ENCODE data around the gene ZBTB17. TPM values are rescaled to one million over a fixed set of nuclear protein-coding genes. Genes with fewer than 3 reads are reported as not detected.

Gene ZBTB17
- total and polyA plus RNA-seq, 9 of the 15 experiments (the other 6 are each of a cell fraction or from before 2014, with no cell fraction given): 1.1 to 53.4 (median 29.6) TPM

DNA sequence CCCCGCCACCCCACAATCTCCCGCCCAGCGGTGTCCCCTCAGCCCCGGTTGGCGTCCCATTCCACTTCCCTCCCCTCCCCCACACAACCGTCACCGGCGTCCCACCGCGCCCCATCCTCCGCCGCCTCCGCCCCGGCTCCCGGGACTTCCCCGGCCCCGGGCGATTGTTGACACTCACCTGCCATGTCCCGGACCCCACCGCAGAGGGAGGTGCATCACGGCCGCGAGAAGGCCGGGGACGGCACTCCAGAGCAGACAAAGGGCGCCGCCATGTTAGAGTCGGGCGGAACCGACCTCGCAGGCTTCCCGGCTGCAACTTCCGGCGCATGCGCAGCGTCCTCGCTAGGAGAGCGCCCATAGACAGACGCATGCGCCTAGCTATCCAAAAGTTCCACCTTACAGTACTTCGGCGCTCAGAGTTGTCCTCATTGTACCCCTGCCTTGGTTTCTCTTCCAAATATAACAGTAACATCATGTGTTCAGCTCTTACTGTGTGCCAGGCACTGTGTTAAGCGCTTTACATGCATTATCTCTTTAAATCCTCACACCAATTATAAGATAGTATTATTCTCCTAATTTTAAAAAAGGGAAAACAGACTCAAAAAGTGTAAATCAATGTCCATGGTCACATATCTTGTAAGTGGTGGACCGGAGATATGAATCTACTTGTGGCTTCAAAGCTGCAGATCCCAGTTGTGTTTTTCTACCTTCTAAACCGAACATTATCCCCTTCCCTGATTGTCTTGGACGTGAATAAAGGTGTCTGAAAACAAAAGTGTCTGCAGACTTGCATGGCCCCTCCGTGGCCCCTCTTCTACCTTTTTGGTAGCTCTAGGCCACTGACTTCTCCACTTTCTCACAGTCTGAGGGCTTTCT lies at the start of gene ZBTB17 (continued):
- TF ChIP-seq, protein P1, sequence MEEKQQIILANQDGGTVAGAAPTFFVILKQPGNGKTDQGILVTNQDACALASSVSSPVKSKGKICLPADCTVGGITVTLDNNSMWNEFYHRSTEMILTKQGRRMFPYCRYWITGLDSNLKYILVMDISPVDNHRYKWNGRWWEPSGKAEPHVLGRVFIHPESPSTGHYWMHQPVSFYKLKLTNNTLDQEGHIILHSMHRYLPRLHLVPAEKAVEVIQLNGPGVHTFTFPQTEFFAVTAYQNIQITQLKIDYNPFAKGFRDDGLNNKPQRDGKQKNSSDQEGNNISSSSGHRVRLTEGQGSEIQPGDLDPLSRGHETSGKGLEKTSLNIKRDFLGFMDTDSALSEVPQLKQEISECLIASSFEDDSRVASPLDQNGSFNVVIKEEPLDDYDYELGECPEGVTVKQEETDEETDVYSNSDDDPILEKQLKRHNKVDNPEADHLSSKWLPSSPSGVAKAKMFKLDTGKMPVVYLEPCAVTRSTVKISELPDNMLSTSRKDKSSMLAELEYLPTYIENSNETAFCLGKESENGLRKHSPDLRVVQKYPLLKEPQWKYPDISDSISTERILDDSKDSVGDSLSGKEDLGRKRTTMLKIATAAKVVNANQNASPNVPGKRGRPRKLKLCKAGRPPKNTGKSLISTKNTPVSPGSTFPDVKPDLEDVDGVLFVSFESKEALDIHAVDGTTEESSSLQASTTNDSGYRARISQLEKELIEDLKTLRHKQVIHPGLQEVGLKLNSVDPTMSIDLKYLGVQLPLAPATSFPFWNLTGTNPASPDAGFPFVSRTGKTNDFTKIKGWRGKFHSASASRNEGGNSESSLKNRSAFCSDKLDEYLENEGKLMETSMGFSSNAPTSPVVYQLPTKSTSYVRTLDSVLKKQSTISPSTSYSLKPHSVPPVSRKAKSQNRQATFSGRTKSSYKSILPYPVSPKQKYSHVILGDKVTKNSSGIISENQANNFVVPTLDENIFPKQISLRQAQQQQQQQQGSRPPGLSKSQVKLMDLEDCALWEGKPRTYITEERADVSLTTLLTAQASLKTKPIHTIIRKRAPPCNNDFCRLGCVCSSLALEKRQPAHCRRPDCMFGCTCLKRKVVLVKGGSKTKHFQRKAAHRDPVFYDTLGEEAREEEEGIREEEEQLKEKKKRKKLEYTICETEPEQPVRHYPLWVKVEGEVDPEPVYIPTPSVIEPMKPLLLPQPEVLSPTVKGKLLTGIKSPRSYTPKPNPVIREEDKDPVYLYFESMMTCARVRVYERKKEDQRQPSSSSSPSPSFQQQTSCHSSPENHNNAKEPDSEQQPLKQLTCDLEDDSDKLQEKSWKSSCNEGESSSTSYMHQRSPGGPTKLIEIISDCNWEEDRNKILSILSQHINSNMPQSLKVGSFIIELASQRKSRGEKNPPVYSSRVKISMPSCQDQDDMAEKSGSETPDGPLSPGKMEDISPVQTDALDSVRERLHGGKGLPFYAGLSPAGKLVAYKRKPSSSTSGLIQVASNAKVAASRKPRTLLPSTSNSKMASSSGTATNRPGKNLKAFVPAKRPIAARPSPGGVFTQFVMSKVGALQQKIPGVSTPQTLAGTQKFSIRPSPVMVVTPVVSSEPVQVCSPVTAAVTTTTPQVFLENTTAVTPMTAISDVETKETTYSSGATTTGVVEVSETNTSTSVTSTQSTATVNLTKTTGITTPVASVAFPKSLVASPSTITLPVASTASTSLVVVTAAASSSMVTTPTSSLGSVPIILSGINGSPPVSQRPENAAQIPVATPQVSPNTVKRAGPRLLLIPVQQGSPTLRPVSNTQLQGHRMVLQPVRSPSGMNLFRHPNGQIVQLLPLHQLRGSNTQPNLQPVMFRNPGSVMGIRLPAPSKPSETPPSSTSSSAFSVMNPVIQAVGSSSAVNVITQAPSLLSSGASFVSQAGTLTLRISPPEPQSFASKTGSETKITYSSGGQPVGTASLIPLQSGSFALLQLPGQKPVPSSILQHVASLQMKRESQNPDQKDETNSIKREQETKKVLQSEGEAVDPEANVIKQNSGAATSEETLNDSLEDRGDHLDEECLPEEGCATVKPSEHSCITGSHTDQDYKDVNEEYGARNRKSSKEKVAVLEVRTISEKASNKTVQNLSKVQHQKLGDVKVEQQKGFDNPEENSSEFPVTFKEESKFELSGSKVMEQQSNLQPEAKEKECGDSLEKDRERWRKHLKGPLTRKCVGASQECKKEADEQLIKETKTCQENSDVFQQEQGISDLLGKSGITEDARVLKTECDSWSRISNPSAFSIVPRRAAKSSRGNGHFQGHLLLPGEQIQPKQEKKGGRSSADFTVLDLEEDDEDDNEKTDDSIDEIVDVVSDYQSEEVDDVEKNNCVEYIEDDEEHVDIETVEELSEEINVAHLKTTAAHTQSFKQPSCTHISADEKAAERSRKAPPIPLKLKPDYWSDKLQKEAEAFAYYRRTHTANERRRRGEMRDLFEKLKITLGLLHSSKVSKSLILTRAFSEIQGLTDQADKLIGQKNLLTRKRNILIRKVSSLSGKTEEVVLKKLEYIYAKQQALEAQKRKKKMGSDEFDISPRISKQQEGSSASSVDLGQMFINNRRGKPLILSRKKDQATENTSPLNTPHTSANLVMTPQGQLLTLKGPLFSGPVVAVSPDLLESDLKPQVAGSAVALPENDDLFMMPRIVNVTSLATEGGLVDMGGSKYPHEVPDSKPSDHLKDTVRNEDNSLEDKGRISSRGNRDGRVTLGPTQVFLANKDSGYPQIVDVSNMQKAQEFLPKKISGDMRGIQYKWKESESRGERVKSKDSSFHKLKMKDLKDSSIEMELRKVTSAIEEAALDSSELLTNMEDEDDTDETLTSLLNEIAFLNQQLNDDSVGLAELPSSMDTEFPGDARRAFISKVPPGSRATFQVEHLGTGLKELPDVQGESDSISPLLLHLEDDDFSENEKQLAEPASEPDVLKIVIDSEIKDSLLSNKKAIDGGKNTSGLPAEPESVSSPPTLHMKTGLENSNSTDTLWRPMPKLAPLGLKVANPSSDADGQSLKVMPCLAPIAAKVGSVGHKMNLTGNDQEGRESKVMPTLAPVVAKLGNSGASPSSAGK (IDR thresholded peaks at IDR 0.05): peak; percentile 46; the same call in 1 of the 2 replicates
- TF ChIP-seq HDAC8 (tag; IDR thresholded peaks at IDR 0.05): no peak
- peak; percentile 62; the same call in 1 of the 2 replicates for TF ChIP-seq KDM2B (CRISPR knock-in tag; IDR thresholded peaks at IDR 0.05)
- 0 out of 2 replicates have a peak, but pooled peaks have one; percentile 13 for TF ChIP-seq PTRF (tag; IDR thresholded peaks at IDR 0.05)
- no peak for TF ChIP-seq ZBED1 (IDR thresholded peaks at IDR 0.05)
- peak; percentile 96 for TF ChIP-seq NR2C1 (IDR thresholded peaks at IDR 0.05)
- TF ChIP-seq NR2C1 (tag; IDR thresholded peaks at IDR 0.05): peak; percentile 97
- TF ChIP-seq ZNF717 (CRISPR knock-in tag; IDR thresholded peaks at IDR 0.05): no peak
- TF ChIP-seq, protein P2, sequence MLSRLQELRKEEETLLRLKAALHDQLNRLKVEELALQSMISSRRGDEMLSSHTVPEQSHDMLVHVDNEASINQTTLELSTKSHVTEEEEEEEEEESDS (CRISPR knock-in tag; IDR thresholded peaks at IDR 0.05): no peak
- no peak for TF ChIP-seq POLR3A (IDR thresholded peaks at IDR 0.05; ENCODE audit: borderline replicate concordance, extremely low read depth, insufficient read depth, insufficient read length)
- no peak for TF ChIP-seq TCFL5 (CRISPR knock-in tag; conservative IDR thresholded peaks at IDR 0.05)
- no peak for TF ChIP-seq STAT5B (CRISPR knock-in tag; IDR thresholded peaks at IDR 0.05)
- 0 out of 2 replicates have a peak, but pooled peaks have one; percentile 66 for TF ChIP-seq SRSF1 (IDR thresholded peaks at IDR 0.05; ENCODE audit: low read depth, low read length)
- TF ChIP-seq SPI1 (IDR thresholded peaks at IDR 0.05; ENCODE audit: borderline replicate concordance, low read depth, low read length): no peak
- TF ChIP-seq YBX1 (IDR thresholded peaks at IDR 0.05): no peak
- no peak for TF ChIP-seq STAG1 (CRISPR knock-in tag; IDR thresholded peaks at IDR 0.05; ENCODE audit: borderline replicate concordance)
- peak; percentile 97 for TF ChIP-seq CXXC5 (CRISPR knock-in tag; IDR thresholded peaks at IDR 0.05)
- TF ChIP-seq GTF2E2 (tag; IDR thresholded peaks at IDR 0.05): peak; percentile 59; the same call in 1 of the 2 replicates

Data from K562 (cell line).